HG03280 (cell line): ENCODE measurements around the gene ZSCAN5A.
"Not testable (repeated sequence)": the region's sequence is repeated elsewhere in the genome, so short reads cannot be mapped to it uniquely, and the experiment has no call there.

Source experiments
- ATAC-seq: cut with Tn5 transposase; IDR thresholded peaks from one replicate; pipeline ENCODE4 v1.9.1; 2021; ENCODE audit warnings: mild to moderate bottlenecking, moderate library complexity; ENCODE audit not compliant: unreplicated experiment

ZSCAN5A gene, protein sequence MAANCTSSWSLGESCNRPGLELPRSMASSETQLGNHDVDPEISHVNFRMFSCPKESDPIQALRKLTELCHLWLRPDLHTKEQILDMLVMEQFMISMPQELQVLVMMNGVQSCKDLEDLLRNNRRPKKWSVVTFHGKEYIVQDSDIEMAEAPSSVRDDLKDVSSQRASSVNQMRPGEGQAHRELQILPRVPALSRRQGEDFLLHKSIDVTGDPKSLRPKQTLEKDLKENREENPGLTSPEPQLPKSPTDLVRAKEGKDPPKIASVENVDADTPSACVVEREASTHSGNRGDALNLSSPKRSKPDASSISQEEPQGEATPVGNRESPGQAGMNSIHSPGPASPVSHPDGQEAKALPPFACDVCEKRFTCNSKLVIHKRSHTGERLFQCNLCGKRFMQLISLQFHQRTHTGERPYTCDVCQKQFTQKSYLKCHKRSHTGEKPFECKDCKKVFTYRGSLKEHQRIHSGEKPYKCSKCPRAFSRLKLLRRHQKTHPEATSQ

DNA sequence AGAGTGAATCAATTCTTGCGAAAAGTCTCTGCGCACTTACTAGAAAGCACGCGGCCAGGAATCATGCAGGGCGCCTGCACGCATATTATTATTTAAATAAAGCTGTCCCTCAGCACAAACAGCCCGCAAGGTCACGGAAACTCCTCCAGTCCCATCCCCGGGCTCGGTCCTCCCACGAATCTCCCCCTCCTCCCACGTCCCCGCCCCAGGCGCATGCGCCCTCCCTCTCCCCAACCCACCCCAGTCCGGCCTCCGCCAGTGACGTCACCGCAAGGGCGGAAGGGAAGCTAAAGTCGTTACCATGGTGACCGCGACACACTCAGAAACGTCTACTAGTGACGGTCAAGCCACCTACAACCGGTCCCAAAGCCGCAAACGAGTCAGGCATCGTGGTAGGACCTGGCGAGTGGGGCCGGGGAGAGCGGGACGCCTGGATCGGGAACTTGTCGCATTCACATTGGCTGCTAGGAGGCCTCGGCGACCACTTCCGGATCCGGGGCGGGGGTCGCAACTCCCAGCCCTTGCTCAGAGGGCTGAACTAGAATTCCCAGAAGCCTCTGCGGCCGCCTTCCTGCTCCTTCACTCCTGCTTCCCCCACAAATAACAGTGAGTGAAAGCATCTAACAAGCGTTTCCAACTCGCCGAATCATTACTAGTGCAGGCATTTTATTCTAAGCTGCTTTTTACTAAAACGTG lies at the start of gene ZSCAN5A:
TSS of gene ZSCAN5A (minus strand) at position 459 of the 696 bp plus-strand sequence. CDS start 89,793 bp downstream, outside the sequence.
- peak; percentile 77 for ATAC-seq

DNA sequence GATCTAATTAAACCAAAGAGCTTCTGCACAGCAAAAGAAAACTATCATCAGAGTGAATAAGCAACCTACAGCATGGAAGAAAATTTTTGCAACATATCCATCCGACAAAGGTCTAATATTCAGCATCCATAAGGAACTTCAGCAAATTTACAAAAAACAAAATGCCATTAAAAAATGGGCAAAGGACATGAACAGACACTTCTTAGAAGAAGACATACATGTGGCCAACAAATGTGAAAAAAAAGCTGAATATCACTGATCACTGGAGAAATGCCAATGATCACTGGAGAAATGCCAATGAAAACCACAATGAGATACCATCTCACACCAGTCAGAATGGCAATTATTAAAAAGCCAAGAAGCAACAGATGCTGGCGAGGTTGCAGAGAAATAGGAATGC lies 46.2 kb upstream of the ZSCAN5A start:
- ATAC-seq, result no peak

DNA sequence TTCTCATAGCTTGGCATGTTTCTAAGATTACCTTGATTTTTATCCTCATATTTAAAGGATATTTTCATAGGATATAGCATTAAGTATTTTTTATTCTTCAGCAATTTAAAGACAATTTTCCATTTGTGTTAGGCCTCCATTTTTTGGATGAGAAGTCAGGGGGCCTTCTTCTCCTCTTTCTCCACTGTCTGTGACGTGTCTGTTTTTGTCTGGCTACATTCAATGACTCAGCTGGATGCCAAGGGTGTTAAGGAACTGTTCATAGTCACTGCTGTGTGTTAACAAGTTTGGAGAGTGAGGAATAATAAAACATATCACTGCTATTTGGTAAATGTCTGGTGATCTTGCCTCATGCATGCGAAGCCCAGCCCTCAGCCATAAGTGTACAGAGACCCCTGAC lies 42.3 kb upstream of the ZSCAN5A start:
- no peak for ATAC-seq

DNA sequence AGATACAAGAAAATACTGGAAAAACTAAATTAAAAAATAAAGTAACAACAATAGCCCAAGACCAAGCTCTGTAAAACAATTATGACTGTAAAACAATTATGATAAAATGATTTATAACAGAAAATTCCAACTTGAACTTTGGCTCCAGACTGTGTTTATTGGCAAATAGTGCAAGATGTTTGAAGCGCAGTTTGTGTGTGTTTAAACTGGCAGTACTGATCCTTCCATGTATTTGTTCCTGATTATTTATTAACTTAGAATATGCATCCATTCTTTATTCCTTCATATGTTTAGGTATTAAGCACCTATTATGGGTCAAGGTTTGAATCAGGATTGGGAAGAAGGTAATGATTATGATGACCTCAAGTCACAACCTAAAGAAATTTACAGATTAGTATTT lies 40.9 kb upstream of the ZSCAN5A start:
- ATAC-seq, result no peak

DNA sequence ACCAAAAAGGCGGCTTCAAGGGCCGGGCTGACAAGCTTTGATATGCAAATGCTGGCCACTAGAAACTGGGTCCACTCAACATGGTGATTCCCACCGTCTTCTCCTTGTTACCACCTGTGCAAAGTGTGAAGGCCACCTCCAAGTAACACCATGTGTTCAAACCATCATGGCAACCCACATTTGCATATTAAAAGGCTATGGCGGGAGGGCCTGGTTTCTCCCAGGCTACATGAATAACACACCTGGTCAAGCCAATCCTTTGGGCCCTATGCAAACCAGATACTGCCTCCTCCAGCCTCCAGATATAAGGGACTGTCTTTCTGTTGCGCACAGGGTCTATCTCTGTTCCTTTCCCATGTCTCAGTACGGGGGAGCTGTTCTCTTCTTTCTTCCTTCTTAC lies 36.6 kb upstream of the ZSCAN5A start:
- ATAC-seq, result no peak

DNA sequence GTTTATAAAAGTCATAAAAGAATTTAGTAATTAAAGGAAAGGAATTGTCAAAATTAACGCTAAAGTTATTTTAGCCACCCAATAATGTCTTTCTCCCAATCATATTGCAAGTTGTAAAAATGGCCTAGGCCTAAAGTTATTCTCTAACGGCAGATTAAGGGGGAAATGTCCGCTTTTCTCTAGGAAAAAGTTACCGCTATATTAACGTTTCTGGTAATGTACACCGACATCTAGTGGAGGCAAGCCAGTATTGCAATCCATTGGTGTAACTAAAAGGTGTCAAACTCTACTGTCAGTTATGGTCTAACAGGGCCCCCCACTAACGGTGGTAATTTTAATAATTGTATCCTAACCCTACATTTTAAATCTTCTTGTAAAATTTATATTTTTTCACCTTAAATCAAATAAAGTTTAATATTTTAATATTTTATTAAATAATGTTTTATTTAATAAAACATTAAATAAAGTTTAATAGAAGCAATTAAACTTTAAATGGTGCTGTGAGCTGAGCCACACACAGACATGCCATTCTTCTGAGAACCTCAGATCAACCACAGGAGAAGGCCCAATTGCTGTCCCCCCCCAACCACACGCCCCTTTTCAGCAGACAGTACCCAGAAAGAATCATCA lies 35.9 kb upstream of the ZSCAN5A start:
- no peak for ATAC-seq

DNA sequence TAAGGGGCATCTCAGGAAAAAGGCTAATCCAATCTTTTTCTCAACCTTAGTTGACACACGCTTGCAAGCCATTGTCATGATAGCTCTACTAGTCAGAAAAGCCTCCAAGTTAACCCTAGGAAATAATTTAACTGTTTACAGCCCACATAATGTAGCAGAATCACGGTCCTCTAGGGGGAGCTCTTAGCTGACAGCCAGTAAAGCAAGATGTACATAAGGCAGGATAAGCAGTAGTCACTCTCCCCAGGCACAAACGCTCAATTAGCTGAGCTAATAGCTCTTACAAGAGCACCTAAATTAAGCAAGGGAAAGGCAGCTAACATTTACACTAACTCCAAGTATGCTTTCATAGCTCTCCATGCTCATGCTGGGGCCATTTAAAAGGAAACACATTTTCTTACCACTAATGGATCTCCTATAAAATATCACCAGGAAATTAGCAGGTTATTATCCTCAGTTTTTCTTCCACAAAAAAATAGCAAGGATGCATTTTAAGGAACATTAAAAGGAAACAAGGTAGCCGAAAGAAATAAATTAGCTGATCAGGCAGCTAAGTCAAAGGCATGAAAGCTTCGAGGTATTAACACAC lies 33.7 kb upstream of the ZSCAN5A start:
- no peak for ATAC-seq

DNA sequence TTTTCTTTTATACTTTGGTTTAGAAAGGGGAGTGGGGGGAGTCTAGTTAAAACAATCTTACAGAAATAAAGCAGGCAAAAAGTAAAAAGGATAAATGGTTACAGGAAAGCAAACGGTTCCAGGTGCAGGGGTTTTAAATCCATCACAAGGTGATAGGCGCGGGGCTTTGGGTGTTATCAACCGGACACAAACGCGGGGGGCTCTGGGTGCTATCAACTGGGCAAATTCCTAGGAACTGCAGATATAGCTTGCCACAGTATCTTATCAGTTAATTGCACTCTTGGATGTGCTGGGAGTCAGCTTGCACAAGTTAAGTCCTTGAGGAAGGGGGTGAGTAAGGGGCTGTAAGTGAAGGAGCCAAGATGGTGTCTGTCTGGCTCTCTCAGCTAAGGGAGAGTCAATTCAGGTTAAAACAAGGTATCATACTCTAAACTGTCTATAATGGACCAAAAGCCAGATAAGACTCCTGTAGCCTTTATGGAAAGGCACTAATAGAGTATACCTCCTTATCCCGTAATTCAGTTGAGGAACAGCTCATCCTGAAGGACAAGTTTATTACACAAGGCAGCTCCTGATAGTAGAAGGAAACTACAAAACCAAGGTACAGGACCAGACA lies 32.6 kb upstream of the ZSCAN5A start:
- no peak for ATAC-seq

DNA sequence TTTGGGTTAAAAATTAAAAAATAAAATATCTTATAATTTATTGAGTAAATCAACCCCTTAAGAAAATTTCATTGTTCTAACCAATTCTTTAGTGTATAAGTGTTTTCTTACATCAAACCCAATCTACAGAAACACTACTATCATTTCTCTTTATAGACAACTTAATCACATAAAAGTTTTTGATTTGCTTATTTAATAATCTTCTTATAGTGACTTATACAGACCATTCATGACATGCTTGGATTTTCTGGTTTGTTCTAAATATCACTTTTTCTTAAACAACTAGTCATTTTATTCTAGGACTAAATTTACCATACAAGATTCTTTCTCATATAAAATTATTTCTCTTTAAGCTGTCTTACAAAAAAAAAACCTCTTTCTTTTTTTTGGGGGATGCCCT lies 27.3 kb upstream of the ZSCAN5A start:
- no peak for ATAC-seq

DNA sequence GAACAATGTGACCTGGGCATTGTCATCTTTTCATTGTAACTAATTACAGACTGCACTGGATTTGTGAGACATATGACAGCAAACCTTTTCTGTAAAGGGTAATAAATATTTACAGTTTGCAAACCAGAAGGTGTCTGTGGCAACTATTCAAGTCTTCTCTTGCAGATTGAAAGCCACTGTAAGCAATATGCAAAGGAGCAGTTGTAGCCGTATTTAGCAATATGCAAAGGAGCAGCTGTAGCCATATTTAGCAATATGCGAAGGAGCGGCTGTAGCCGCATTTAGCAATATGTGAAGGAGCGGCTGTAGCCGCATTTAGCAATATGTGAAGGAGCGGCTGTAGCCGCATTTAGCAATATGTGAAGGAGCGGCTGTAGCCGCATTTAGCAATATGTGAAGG lies 24.4 kb upstream of the ZSCAN5A start:
- not testable (repeated sequence) for ATAC-seq

DNA sequence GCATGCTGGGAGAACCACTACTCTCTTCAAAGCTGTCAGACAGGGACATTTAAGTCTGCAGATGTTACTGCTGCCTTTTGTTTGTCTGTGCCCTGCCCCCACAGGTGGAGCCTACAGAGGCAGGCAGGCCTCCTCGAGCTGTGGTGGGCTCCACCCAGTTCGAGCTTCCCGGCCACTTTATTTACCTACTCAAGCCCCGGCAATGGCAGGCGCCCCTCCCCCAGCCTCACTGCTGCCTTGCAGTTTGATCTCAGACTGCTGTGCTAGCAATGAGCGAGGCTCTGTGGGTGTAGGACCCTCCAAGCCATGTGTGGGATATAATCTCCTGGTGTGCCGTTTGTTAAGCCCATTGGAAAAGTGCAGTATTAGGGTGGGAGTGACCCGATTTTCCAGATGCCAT lies 22.4 kb upstream of the ZSCAN5A start:
- not testable (repeated sequence) for ATAC-seq

DNA sequence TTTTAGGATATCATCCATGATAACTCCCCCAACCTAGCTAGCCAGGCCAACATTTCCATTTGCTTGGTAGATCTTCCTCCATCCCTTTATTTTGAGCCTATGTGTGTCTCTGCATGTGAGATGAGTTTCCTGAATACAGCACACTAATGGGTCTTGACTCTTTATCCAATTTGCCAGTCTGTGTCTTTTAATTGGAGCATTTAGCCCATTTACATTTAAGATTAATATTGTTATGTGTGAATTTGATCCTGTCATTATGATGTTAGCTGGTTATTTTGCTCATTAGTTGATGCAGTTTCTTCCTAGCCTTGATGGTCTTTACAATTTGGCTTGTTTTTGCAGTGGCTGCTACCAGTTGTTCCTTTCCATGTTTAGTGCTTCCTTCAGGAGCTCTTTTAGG lies 20.7 kb upstream of the ZSCAN5A start:
- not testable (repeated sequence) for ATAC-seq

DNA sequence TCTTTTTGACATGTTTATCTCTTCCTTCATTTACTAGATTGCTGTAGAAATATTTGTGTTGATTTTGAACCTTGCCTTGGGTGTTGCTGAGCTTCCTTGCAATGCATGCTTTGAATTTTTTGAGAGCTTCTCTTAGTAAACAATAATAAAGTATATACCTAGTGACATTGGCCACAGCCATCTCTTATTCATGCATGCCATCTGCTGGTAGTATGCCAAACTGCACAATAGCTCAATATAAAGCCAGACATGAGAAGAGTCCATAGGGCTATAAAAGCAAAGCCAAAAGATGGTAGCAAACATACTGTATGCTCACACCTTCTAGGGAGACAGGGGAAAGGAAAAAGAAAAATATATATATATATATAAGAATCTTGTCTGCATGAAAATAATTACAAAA lies 18.9 kb upstream of the ZSCAN5A start:
- ATAC-seq, result peak; percentile 50

DNA sequence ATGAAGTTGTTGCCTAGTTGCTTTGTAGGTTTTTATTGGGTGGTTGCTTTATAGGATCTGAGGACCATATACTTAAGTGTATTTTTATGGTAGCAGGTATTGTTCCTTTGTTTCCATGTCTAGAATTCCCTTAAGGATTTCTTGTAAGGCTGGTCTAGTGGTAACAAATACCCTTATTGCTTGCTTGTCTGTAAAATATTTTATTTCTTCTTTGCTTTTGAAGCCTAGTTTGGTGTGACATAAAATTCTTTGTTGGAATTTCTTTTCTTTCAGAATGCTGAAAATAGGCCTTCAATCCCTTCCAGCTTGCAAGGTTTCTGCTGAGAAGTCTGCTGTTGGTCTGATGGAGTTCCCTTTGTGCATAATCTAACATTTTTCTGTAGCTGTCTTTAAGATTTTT lies 18.1 kb upstream of the ZSCAN5A start:
- no peak for ATAC-seq

DNA sequence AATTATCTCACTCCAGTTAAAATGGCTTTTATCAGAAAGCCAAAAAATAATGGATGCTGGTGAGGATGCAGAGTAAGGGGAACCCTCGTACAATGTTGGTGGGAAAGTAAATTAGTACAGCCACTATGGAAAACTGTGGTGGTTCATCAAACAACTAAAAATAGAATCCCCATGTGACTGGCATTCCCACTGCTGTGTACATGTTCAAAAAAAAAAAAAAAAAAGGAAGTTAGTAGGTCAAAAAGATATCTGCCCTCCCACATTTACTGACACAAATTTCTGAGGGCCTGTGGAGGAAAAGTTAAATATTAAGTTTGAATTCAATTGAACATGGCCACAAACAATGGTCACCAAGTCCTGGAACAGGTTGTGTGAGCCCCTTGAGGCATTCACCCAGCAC lies 9.8 kb upstream of the ZSCAN5A start:
- no peak for ATAC-seq

DNA sequence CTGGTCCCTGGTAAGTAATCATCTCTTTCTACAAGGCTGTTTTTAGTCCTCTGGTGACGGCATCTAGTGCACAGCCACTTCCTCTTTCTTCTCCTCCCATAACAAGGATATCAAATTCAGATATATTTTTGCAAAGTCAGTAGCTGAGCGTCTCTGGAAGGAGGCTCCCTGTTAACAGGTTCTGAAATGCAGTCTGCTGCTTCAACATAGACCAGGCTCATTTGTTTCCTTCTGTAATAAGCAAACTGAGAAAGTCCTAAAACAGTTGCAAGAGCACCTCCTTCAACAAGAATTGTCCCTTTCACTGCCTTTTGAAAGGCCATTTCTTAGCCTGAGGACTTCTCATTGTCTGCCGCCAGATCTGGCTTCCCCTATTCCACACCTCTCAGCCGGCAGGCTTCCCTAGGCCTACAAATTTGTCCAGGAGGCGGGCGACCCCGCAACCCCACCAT lies 7.4 kb upstream of the ZSCAN5A start:
- no peak for ATAC-seq

DNA sequence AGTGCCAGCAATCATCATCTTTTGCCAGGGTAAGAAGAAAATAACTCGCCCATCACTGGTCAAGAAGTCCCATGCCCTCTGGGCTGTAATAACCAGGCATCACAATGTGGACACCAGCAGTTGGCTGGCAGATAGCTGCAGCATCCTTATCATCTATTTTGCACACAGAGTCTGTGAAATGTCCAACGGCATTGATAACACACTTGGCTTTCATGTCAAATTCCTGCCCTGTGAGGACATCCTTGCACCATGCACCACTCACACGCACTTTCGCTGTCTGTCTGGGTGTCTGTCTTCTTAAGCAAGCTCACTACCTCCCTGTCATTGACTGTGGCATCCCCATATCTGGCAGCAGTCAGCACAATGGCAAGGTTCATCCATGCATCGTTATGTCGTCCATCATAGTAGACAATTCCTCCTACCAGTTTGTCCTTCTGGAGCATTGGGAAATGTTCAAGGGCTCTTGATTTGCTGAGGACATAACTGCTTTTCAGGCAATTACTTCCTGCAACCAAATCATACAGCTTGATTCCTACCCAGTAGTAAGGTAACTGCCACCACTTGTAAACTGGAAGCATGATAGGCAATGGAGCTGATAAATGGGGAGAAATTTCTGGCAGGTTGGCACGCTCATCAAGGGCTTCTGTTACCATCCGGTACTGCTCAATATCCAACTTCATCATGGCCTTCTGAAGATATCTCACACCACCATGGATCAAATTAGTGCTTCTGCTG lies 6.8 kb upstream of the ZSCAN5A start:
- ATAC-seq, result no peak

DNA sequence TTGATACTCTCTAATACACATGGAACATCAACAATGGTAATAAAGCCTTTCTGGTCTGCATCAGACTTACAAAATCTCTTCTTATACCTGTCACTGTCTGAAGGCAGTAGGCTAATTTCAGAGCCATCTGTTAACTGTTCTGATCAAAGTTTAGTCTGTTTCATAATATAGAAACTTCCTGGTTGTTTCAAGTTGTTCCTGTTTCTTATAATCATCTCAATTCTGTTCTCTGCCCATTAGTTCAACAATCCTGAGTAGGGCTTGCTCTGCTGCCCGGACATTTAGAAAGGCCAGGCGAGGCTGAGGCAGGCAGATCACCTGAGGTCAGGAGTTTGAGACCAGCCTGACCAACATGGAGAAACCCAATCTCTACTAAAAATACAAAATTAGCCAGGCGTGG lies 5.4 kb upstream of the ZSCAN5A start:
- no peak for ATAC-seq

DNA sequence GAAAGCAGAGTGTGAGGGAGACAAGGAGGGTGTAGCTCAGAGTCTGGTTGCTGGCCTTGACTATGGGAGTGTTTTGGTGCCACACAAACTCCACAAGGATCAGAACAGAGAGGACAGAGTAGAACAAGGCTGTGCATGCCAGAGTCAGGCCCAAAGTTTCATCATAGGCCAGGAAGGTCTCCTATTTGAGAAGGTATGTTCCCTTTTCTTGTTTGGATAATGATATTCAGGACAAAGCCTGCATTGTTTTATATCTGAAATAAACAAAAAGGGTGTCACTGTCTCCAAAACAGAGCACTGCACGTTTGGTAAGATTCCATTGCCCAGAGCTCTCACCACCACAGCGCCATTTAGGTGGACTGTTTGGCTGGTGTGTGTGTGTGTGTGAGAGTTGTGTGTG lies 3.1 kb upstream of the ZSCAN5A start:
- no peak for ATAC-seq

DNA sequence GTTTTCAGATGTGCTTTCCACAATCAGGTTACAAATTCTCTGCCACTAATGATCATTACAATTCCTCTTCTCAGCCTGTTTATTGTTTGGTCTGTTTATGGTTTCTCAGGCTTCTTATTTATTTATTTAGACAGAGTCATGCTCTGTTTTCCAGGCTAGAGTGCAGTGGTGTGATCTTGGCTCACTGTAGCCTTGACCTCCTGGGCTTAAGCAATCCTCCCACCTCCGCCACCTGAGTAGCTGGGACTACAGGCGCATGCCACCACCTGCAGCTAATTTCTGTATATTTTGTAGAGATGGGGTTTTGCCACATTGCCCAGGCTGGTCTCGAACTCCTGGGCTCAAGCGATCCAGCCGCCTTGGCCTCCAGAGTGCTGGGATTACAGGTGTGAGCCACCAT lies 2.1 kb upstream of the ZSCAN5A start:
- ATAC-seq, result no peak
